Measurements from ENCODE around the gene MRPL19.
"Not testable (repeated sequence)": the region's sequence is repeated elsewhere in the genome, so short reads cannot be mapped to it uniquely, and the experiment has no call there.

Gene MRPL19

GRCh38 chr2:75667884-75668283 is 21.3 kb downstream of the MRPL19 start:
- no peak for DNase-seq (ENCODE audit: low read depth in 2 of 2)

GRCh38 chr2:75675423-75675822 is 28.8 kb downstream of the MRPL19 start:
- not testable (repeated sequence) for DNase-seq (ENCODE audit: low read depth in 2 of 2)

- no peak for DNase-seq (ENCODE audit: low read depth in 2 of 2)
Observed at GRCh38 chr2:75675908-75676307, 29.3 kb downstream of the MRPL19 start.

GRCh38 chr2:75676464-75676863 is 29.9 kb downstream of the MRPL19 start:
- DNase-seq (ENCODE audit: low read depth in 2 of 2): no peak

DNA sequence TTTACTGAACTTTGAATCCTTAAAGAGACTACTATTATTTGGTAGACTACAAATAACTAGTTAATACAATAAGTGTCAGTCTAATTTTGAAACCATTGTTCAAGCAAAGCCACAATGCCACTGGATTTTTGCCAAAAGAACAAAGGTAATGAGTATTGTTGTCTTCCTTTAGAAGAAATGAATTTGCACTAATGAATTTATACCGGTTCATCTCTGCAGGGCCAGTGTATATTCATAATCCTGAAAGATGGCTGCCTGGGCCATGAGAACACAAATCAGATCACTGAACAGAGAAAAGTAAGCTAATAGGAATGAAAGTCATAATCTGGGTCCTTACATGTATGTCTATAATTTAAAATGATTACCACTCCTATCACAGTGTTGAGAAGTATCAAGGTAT is 33.0 kb downstream of the MRPL19 start:
- DNase-seq (ENCODE audit: low read depth in 2 of 2): no peak

DNA sequence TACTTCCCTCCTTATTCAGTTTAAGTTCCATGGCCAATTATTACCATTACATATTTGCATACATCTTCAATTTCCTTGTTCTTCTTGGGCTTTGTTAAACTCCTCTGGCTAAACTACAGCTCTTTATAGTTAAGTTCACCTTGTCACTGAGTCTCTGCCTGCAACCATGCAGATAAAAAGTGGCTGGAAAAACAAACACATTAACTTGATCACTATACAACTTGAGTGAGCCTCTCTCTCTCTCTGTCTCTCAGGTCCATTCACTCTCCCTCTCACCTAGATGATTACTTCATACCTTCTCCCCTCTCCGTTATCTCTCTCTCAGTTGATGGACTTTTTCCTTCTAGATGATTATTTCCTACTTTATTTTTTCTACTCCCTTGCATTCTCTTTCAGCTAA is 33.8 kb downstream of the MRPL19 start:
- no peak for DNase-seq (ENCODE audit: low read depth in 2 of 2)

DNA sequence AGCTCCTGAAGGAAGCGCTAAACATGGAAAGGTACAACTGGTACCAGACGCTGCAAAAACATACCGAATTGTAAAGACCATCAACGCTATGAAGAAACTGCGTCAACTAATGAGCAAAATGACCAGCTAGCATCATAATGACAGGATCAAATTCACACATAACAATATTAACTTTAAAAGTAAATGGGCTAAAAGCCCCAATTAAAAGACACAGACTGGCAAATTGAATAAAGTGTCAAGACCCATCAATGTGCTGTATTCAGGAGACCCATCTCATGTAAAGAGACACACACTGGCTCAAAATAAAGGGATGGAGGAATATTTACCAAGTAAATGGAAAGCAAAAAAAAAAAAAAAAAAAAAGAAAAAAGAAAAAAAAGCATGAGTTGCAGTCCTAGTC is 36.8 kb downstream of the MRPL19 start:
- not testable (repeated sequence) for DNase-seq (ENCODE audit: low read depth in 2 of 2)

DNA sequence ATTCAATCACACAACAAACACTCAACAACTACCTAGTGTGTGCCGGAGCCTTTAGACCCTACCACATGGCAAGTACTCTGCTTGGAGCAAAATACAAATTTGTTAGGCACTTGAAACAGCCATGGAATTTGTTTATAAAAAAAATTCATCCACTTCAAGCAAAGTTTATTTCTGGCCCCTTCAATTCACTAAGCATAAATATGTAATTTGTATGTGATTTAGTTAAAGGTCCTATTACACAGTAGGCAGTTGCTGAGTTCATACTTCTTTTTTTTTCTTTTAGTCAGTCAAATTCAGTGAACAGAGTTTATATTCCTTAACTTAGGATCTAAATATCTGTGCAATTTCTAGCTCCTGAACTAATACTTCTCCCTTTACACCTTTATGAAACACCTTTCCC is 41.6 kb downstream of the MRPL19 start:
- DNase-seq (ENCODE audit: low read depth in 2 of 2): no peak

- DNase-seq (ENCODE audit: low read depth in 2 of 2): no peak
Observed at GRCh38 chr2:75698918-75699317, 52.3 kb downstream of the MRPL19 start.

- DNase-seq (ENCODE audit: low read depth in 2 of 2): no peak
Observed at GRCh38 chr2:75702593-75702992, 56.0 kb downstream of the MRPL19 start.

DNA sequence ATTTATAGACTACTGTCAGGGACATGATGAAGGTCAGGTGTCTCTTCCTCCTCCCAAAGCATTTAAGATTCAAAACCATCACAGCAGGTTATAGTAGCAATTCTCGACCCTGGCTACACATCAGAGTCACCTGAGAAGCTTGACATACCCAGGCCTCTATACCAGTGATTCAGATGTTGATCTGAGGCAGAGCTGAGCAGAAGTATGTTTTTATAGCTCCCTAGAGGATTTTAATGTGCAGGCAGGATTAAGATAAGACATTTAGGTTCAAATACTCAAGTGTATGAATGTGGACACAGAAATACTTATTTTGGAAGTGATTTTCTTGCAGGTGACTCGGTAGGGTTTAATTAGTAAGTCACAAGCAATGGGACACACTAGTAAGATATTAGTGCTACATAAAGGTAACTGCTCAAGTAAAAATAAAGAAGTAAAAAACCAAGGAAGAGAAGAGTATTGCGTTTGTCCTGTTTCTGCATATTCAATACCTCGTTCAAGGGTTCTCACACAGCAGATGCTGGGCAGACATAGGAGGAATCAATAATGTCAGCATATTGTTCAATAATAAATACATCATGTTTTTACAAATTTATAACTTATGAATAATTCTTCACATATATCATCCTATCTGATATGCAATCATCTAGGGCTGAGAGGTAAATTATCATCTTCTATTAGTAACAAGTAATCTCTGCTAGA is 57.2 kb downstream of the MRPL19 start:
- no peak for DNase-seq (ENCODE audit: low read depth in 2 of 2)

DNA sequence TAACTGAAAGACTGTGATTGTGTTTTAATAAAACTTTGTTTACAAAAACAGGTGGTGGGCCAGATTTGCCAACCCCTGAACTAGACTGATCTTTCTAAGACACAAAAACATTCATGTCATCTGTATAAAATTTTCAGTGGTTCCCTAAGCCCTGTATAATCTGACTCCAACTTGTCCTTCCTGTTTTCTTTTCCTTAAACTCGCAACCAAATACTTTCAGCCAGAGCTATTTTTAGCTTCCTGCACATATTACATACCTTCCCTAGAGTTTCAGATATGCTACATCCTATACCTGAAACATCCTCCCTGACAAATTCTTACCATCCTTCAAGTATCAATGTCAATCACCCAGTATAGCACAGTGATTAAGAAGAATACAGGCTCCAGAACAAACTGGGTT is 59.3 kb downstream of the MRPL19 start:
- DNase-seq (ENCODE audit: low read depth in 2 of 2): no peak

- DNase-seq (ENCODE audit: low read depth in 2 of 2): no peak
Observed at GRCh38 chr2:75707901-75708300, 61.3 kb downstream of the MRPL19 start.

- no peak for DNase-seq (ENCODE audit: low read depth in 2 of 2)
Observed at GRCh38 chr2:75709297-75709696, 62.7 kb downstream of the MRPL19 start.

DNA sequence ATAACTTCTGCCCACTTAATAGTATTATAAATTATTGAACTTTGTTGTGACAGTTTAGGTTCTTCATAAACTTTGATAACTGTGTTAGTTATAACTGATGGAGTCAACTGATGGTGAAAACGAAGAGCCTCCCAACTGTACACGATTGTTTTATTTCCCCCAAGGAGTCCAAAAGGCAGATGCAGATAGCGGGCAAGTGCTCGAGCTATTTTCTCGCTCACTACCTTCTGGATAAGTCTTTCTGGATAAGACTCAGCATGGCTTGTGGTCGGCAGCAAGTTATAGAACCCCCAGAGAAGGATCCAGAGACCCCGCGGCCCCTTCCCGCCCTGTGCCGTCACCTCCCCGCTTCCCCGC is 63.6 kb downstream of the MRPL19 start:
- no peak for DNase-seq (ENCODE audit: low read depth in 2 of 2)

DNA sequence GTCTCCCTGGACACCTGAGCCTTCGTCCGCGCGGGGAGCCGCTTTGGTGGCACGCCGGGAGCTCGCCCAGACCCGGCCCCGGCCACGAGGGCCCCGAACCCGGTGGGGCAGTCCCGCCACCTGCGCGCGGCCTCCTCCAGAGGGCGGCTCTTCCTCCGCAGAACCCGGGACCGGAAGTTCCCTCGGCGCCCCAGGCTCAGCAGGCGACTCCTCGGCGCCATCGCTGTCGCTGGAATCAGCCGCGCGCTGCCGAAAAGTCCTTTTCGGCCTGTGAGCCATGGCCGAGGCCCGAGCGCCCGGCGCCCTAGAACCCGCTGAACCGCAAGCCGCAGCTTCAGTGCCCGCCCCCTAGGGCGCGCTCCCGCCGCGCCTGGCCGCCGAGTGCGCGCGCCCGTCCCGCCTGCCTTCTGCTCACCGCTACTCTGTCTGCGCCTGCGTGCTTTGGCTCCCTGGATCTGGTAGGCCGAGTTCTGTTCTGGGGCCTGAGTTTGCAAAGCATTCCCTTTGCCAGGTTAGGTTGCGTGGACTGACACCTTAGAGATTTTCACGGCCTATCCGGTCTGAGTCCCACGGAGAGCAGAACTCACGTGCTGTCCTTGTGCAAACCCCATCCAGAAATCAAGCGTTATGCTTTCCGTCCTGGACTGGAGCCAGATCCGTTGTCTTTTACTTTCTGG is 64.1 kb downstream of the MRPL19 start, which contains the start of gene GCFC2:
Gene GCFC2 (minus strand): TSS at position 339 of the 677 bp plus-strand sequence. CDS start 60 bp downstream, at position 279.
- peak; percentile 73 to 78 for DNase-seq (ENCODE audit: low read depth in 2 of 2)

- not testable (repeated sequence) for DNase-seq (ENCODE audit: low read depth in 2 of 2)
Observed at GRCh38 chr2:75711590-75711989, 65.0 kb downstream of the MRPL19 start.

DNA sequence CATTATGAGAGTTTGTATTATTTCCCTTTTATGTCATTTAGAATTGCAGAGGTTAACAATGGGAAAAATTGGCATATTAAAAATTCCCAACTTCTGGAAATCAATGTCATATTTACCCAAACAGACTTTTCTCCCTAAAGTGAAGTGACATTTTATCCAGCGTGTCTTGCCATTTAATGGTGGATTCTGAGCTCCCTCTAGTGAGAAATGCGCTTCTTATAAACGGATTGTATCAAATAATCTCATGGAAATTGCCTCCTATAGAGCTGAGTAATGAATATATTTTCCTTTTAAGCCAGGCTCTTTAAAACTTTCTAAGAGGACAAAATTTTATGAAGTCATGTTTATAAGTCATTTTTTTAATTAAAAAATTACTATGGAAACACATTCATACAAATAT is 69.8 kb downstream of the MRPL19 start:
- DNase-seq (ENCODE audit: low read depth in 2 of 2): no peak

DNA sequence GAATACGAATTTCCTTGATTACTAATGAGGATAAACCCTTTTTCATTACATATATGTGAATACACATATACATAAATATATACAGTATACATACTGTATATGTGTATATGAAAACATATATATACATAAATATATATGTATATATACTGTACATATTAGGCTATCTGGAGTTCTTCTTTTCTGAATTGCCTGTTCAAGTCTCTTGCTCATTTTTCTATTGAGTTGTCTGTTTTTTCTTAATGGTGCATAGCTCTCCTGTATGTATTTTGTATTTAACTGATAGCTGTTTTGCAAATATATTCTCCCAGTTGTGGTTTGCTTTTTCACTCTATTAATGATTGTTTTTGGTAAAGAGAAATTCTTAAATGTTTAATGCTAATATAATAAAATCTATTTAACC is 73.0 kb downstream of the MRPL19 start:
- no peak for DNase-seq (ENCODE audit: low read depth in 2 of 2)

GRCh38 chr2:75720525-75720924 is 73.9 kb downstream of the MRPL19 start:
- DNase-seq (ENCODE audit: low read depth in 2 of 2): no peak

- no peak for DNase-seq (ENCODE audit: low read depth in 2 of 2)
Observed at GRCh38 chr2:75722687-75723086, 76.1 kb downstream of the MRPL19 start.

DNA sequence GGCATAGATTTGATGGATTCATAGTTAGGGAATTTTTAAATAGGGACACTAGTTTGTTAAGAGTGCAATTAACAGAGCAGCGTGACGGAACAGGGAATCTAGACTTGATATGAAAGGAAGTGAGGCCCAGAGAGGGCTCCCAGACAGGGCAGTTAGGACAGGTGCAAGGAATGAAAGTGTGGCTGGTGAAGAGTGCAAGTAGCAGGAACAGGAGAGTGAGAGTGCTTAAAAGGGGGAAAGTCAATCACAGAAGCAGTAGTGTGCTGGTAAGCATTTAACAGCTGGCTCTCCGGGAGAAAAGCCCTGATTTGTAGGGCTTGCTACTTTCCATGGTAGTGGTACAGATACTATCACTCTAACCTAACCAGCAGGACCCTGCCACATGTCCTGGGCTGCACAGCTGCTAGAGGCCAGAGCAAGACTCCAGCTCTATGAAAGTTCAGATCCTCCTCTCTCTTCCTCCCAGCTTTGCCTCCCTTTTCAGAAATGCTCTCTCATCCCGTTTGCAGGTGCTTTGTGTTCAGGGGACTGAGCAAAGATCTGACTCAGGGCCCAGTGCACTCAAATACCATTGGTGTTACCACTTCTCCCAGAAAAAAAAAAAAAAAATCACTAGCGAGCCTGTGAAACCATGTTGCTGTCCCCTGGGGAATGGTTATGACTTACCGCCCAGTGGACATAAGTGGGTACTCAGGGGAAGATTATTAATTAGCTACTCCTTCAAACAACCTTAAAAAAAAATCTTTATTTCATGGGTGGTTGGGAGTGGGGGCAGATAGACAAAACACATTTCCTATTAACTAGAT is 82.2 kb downstream of the MRPL19 start:
- no peak for DNase-seq (ENCODE audit: low read depth in 2 of 2)

- DNase-seq (ENCODE audit: low read depth in 2 of 2): no peak
Observed at GRCh38 chr2:75729861-75730260, 83.3 kb downstream of the MRPL19 start.
